Vagina (tissue), 2 donors: ENCODE measurements around the gene C16orf74.

ENCODE experiments used
- CTCF ChIP-seq, 3 experiments: fragments of 450-650 bp in 2 of 3; fragments of 200-600 bp in 1 of 3; sonication (generic) in 1 of 3; IDR thresholded peaks; one replicate each; pipeline ENCODE4 v1.5.1; 2017 to 2019; ENCODE audit warnings: antibody characterized with exemption in 3 of 3, mild to moderate bottlenecking in 2 of 3, moderate library complexity in 2 of 3
- POLR2AphosphoS5 ChIP-seq, 2 donors: sonication (generic); formaldehyde crosslinking; IDR thresholded peaks; one replicate each; pipeline ENCODE4 v1.9.0; 2017; ENCODE audit warnings: antibody characterized with exemption in 2 of 2, mild to moderate bottlenecking in 2 of 2, low read depth in 1 of 2; ENCODE audit not compliant: insufficient read depth in 1 of 2

GRCh38 chr16:85678016-85678415 lies 72.9 kb downstream of the C16orf74 start:
- no peak for TF ChIP-seq POLR2AphosphoS5 (IDR thresholded peaks at IDR 0.05; ENCODE audit: insufficient read depth in 1 of 2, low read depth in 1 of 2)
- no peak for TF ChIP-seq CTCF (IDR thresholded peaks at IDR 0.05)
